ENCODE results near the gene ZBTB40. TPM values are rescaled to one million over a fixed set of nuclear protein-coding genes. Genes with fewer than 3 reads are reported as not detected.

The ZBTB40 gene
- total and polyA plus RNA-seq, 9 of the 15 experiments (the other 6 are each of a cell fraction or from before 2014, with no cell fraction given): 2.6 to 26.0 (median 18.8) TPM

DNA sequence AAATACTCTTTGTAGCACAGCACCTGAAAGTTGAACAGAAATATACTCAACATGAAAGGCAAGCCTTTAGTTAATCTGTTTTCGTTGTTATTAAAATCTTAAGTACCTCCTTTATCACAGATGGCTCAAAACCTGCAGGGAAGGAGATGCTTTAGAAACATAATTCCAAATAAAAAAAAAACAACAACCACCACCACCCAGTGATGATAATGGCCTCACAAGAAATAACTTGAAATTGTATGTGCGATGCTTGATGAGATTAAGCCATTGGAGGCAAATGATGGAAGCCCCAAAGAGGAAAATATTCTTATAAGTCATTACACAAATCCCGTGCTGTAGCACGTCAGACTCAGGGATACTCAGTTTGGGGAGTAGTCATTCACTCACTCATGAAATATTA, 24.9 kb upstream of the ZBTB40 start (continued):
- TF ChIP-seq RFX1 (IDR thresholded peaks at IDR 0.05) (no peak), SNRNP70 (optimal IDR thresholded peaks at IDR 0.05; ENCODE audit: low read depth, low read length) (no peak), ETV1 (tag; conservative IDR thresholded peaks at IDR 0.05; ENCODE audit: low read depth) (no peak), FIP1L1 (IDR thresholded peaks at IDR 0.05; ENCODE audit: low read depth, low read length, poor library complexity, severe bottlenecking) (no peak)

DNA sequence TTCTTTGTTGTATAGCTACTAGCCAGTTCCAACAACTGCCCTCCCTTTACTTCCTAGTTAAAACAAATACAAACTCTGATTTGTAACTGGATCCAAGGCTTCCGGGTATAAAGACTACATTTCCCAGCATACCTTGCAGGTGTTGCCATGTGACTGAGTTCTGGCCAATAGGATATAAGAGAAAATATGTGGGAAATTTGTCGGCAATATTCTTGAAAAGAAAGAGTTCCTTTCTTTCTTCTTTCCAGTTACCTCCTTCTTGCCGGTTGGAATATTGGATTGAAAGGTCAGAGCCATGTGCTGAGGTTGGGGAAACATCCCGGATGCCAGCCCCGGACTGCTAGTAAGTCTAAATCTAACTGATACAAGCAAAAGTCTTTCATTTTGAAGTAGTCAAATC, 23.0 kb upstream of the ZBTB40 start:
- intact Hi-C loops (cut with micrococcal nuclease) (loop anchor here (10.0 kb wide), 2 partner anchors 106 to 506 kb away; no protein-coding TSS in a partner anchor), in situ Hi-C loops (cut with MboI) (no loop called here)
- H3K4me3 ChIP-seq: peak overlapping the region; percentile 43
- DNase-seq (ENCODE audit: extremely low read depth in 1 of 4, low spot score in 3 of 4) (peak; percentile 77 to 88 (median 86)), ATAC-seq (peak; percentile 98), FAIRE-seq (peak; percentile 98)
- 15% methylated on average over 5 of the region's 5 CpGs for WGBS (ENCODE audit: insufficient coverage, low coverage, missing lambda C conversion rate)
- peak overlapping the region; percentile 47; the same call in 2 of the 3 replicates for H3K27ac ChIP-seq (ENCODE audit: extremely low read depth, low read depth, low read length)
- peak overlapping the region; percentile 58 to 73; a peak in 2 of 4 replicates for H3K9ac ChIP-seq (ENCODE audit: insufficient read depth in 1 of 2, low read depth in 2 of 2, low read length in 2 of 2)
- BruUV-seq (replicated peaks): no TSS peak
- H3K9me3 ChIP-seq (replicated peaks; ENCODE audit: control insufficient read depth, insufficient read depth, low read depth, low read length): no peaks in the 10 kb centered on the region; the same call in 1 of the 2 replicates
- ChIA-PET POLR2A (no interaction called here), CTCF (ENCODE audit: low intra/inter-chr PET ratio) (interaction anchor here (0.6 kb wide), 1 partner anchor 214 kb away, joined by 3 read pairs; no protein-coding TSS in a partner anchor)
- H3K79me2 ChIP-seq (ENCODE audit: control insufficient read depth, insufficient read depth, low read length): no peaks in the 10 kb centered on the region
- peaks cover 0 to 4% of the 10 kb centered on the region in 2 experiments; a peak in 1 of 5 replicates for H3K4me1 ChIP-seq (replicated peaks in 1 of 2; ENCODE audit: control insufficient read depth in 2 of 2, insufficient read depth in 2 of 2, low read length in 2 of 2)
- H3K36me3 ChIP-seq (ENCODE audit: control insufficient read depth, insufficient read depth, low read length): no peaks in the 10 kb centered on the region
- peak overlapping the region; percentile 100 for H2AFZ ChIP-seq (ENCODE audit: low read depth, low read length)
- H4K20me1 ChIP-seq (replicated peaks; ENCODE audit: control insufficient read depth, insufficient read depth, low read length): no peaks in the 10 kb centered on the region
- peak overlapping the region; percentile 80 for H3K4me2 ChIP-seq (ENCODE audit: insufficient read depth, low read length)
- H3K9me1 ChIP-seq (ENCODE audit: control insufficient read depth, insufficient read depth, low read length): no peaks in the 10 kb centered on the region
- H3K27me3 ChIP-seq (ENCODE audit: control insufficient read depth in 2 of 2, insufficient read depth in 2 of 2, low read length in 2 of 2): peaks cover 0 to 14% of the 10 kb centered on the region in 2 experiments
- TF ChIP-seq ZNF143 (CRISPR knock-in tag; IDR thresholded peaks at IDR 0.05) (peak; percentile 91), NFYB (IDR thresholded peaks at IDR 0.05; ENCODE audit: extremely low read depth, insufficient read length) (peak; percentile 98), ELF2 (CRISPR knock-in tag; IDR thresholded peaks at IDR 0.05) (peak; percentile 90), XRCC4 (IDR thresholded peaks at IDR 0.05; ENCODE audit: extremely low read depth, insufficient read depth, insufficient read length) (no peak), ZSCAN29 (IDR thresholded peaks at IDR 0.05) (no peak), ZNF75A (CRISPR knock-in tag; IDR thresholded peaks at IDR 0.05) (peak; percentile 30; the same call in 1 of the 2 replicates), CREM (IDR thresholded peaks at IDR 0.05; ENCODE audit: low read depth) (peak; percentile 21; the same call in 1 of the 2 replicates), SIX5 (IDR thresholded peaks at IDR 0.05; ENCODE audit: borderline replicate concordance in 1 of 2, insufficient read depth in 1 of 2, low read depth in 1 of 2, low read length in 2 of 2) (peak; percentile 83 to 94), ZSCAN32 (CRISPR knock-in tag; IDR thresholded peaks at IDR 0.05) (no peak)
- TF ChIP-seq, protein P1, sequence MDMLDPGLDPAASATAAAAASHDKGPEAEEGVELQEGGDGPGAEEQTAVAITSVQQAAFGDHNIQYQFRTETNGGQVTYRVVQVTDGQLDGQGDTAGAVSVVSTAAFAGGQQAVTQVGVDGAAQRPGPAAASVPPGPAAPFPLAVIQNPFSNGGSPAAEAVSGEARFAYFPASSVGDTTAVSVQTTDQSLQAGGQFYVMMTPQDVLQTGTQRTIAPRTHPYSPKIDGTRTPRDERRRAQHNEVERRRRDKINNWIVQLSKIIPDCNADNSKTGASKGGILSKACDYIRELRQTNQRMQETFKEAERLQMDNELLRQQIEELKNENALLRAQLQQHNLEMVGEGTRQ (CRISPR knock-in tag; IDR thresholded peaks at IDR 0.05): peak; percentile 97
- TF ChIP-seq, protein P2, sequence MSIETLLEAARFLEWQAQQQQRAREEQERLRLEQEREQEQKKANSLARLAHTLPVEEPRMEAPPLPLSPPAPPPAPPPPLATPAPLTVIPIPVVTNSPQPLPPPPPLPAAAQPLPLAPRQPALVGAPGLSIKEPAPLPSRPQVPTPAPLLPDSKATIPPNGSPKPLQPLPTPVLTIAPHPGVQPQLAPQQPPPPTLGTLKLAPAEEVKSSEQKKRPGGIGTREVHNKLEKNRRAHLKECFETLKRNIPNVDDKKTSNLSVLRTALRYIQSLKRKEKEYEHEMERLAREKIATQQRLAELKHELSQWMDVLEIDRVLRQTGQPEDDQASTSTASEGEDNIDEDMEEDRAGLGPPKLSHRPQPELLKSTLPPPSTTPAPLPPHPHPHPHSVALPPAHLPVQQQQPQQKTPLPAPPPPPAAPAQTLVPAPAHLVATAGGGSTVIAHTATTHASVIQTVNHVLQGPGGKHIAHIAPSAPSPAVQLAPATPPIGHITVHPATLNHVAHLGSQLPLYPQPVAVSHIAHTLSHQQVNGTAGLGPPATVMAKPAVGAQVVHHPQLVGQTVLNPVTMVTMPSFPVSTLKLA (conservative IDR thresholded peaks at IDR 0.05): peak in 1 of 2 experiments; percentile 42; a peak in 1 of 4 replicates
- TF ChIP-seq, protein P3, sequence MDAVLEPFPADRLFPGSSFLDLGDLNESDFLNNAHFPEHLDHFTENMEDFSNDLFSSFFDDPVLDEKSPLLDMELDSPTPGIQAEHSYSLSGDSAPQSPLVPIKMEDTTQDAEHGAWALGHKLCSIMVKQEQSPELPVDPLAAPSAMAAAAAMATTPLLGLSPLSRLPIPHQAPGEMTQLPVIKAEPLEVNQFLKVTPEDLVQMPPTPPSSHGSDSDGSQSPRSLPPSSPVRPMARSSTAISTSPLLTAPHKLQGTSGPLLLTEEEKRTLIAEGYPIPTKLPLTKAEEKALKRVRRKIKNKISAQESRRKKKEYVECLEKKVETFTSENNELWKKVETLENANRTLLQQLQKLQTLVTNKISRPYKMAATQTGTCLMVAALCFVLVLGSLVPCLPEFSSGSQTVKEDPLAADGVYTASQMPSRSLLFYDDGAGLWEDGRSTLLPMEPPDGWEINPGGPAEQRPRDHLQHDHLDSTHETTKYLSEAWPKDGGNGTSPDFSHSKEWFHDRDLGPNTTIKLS (IDR thresholded peaks at IDR 0.05; ENCODE audit: borderline replicate concordance, low read depth): peak; percentile 45; the same call in 1 of the 2 replicates
- TF ChIP-seq, protein P4, sequence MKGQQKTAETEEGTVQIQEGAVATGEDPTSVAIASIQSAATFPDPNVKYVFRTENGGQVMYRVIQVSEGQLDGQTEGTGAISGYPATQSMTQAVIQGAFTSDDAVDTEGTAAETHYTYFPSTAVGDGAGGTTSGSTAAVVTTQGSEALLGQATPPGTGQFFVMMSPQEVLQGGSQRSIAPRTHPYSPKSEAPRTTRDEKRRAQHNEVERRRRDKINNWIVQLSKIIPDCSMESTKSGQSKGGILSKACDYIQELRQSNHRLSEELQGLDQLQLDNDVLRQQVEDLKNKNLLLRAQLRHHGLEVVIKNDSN (CRISPR knock-in tag; IDR thresholded peaks at IDR 0.05): peak; percentile 94

Data from K562 (cell line).